Activated effector memory CD4-positive, alpha-beta T cell treated with anti-CD3 and anti-CD28 coated beads, Interleukin-2, amount 50 U/mL, for 16 hours (primary cell): ENCODE results near the gene PPP1R3F.

ENCODE experiments used
- DNase-seq: peaks from one replicate; pipeline ENCODE4 v3.0.0-alpha.2; 2020

PPP1R3F gene

DNA sequence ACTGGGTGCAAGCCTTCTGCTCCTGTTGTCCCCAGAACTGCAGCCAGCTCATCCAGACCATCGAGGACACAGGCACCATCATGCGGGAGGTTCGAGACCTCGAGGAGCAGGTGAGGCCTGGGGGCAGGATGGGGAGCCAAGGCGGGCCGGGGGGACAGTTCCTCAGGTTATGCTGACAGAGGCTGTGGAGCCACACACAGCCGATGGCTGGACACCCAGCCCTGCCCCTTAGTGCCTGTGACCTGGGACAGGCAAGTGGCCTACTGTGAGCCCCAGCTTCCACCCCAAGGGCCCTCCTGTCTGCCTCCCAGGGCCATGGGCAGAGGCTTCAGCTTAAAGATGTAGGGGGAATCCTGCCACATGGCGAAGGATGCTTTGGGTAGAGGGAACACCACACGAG, 20.0 kb upstream of the PPP1R3F start:
- DNase-seq, result no peak

DNA sequence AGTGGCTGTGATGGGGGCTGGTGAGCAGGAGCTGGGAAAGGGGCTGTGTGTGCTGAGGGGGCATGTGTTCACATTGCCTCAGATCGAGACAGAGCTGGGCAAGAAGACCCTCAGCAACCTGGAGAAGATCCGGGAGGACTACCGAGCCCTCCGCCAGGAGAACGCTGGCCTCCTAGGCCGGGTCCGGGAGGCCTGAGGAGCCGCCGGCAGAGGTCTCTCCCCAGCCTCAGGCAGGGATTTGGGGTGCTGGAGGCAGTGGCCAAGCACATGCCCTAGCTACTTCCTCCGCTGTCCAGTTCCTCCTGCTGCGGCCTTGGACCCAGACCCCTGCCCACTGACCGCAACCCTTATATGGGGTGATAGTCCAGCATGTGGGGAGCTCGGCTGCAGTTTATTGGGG, 19.5 kb upstream of the PPP1R3F start:
- no peak for DNase-seq

DNA sequence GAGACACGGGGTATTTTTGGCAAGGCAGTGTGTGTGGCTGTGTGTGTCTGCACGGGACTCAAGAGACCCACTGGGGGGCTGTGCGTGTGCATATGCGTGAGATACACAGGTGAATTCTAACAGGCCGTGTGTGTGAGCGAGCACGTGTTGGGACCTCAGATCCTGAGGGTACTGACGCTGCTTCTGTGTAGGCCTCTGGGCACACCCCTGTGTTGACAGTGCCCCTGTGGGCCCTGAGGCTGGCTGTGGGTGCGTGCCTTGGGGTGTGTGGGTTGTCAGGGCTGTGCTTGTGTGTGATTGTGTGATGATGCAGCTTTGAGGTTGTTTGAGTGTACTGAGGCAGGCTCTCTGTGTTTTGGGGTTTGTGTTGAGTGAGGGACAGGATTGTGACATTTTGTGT, 19.0 kb upstream of the PPP1R3F start:
- no peak for DNase-seq

DNA sequence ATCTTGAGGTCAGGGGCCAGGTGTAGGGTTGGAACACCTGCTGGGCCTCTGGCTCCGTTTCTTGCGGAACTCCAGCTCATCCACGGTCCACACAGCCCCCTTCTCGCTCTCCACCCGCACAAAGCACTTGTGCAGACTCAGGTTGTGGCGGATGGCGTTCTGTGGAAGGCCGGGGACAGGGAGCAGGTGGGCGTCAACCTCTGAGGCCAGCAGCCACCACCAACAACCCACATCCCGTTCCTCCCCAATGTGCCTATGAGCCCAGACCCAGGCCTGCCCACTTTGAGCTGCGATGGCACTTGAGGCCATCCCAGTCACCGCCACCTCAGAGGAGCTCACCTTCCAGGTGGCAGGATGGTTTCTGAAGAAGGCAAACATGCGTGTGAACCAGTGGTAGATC, 18.3 kb upstream of the PPP1R3F start:
- no peak for DNase-seq

DNA sequence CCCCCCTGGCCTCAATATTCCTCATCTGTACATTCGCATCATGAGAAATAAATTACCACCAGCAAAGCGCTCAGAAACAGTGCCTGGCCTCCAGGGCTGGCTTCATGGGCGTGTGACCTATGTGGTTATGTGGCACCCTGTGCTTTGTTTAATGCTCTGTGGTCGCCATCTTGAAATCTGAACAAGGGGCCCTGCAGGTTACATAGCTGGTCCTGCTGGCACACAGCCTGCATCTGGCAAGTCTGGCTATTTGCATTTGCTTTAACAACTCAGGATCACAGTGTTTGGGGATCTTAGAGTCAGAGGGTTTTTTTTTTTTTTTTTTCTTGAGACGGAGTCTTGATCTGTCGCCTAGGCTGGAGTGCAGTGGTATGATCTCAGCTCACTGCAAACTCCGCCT, 15.0 kb upstream of the PPP1R3F start:
- no peak for DNase-seq

DNA sequence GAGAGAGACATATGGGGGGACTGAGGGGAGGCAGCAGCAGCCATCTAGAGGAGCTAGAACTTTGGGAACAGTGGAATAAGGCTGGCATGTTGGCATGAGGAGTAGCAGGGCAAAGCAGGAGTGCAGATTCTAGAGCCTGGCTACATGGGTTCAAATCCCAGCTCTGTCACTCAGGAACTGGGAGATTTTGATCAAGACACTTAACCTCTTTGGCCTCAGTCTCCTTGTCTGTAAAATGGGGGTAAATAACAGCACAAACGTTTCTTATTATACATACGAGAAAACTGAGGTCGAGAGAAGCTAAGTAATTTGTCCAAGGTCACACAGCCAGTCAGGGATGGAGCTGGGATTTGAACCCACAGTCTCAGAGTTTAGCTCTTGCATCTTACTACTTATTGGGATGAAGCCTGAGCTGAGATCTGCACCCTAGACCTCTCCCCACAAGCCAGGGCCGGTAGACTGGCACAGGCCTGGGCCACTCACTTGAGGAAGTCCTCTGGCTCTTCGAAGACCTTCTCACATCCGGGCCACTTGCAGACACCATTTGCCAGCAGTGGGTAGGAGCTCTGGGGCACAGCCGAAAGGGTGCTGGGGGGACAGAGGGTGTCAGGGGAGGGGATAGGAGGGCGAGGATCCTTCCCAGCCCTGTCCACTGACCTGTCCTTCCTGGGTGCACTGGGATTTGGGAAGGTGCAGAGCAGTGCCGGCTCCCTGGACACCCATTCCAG, 13.2 kb upstream of the PPP1R3F start:
- DNase-seq, result no peak

DNA sequence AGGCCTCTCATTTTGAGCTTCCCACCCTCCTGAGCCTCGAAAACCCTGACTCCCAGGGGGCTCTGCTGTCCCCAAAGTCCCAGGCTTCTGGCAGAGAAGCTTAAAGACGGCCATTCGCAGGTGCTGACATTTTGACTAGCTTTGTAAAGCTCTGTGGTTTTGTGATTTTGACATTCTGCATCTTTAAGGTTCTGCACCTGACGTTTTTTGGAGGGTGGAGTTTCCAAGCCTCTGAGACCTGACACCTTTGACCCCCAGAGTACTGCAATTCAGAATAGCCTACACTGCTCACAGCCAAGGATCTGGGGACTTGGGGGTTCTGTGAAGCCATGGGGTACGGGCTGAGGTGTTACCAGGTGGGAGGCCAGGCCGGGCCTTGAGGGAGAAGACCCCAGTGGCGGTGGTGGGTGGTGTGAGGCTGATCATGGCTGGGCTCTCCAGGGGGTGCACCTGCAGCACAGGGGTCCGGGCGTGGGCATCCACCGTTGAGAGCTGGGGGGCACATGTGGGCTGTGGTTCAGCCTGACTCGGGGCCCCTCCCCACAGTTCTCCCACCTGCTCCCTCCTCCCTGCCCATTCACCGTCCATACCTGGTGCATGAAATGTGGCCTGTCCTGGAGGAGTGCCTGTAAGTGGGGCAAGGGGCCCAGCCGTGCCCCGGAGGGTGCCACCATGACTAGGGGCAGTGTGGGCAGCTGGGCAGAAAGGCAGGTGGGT, 12.4 kb upstream of the PPP1R3F start:
- no peak for DNase-seq

DNA sequence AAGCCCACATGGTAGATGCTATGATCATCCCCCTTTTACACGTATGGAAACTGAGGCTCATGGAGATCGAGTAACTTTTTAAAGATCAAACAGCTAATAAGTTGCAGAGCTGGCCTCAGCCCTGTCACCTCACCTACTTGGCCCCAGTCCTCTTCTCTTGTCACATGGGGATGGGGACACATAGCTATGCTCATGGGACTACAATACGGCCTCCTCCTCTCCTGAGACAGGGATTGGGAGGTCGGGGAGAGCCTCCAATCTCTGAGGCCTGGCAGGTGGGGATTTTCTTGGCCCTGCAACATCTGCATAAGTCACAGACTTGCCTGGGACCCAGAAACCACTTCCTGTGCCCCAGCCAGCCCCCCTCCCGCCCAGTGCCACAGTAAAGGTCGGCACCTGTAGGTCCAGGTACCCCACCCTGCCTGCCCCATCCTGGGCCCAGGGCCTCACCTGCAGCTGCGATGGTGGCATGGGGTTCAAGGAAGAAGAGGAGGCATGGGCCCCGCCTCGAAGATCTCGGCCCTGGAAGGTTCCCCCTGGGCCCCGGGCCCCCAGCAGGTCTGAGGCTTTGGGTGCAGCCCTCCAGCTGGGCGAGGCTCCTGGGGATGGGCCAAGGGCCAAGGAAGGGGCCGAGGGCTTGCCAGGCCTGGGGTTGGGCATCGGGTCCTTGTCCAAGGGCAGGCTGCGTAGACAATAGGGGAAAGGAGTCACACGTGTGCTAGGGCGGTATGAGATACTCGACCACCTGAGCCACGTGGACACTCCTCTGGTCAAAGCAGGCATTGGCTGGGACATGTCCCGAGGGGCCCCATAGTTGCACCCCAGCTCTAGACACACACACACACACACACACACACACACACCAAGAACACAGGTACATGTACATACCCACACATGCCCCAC, 11.5 kb upstream of the PPP1R3F start:
- peak; percentile 71 for DNase-seq

DNA sequence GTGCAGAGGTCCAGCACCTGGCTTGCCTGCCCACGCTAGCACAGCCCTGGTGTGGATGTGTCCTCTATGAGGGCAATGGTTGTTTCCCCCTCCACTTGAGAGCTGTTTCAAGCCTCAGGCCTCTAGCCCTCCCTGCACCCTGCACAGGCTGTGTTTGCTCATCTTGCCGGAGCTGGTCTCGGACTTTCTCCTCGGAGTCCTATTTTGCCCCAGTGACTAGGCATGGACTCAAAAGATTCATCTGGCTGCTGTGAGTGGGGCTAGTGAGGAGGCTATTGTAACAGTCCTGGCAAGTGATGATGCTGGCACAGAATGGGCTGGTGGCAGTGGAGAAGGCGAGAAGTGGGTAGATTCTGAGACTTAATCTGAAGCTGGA, 10.9 kb upstream of the PPP1R3F start:
- DNase-seq, result no peak

DNA sequence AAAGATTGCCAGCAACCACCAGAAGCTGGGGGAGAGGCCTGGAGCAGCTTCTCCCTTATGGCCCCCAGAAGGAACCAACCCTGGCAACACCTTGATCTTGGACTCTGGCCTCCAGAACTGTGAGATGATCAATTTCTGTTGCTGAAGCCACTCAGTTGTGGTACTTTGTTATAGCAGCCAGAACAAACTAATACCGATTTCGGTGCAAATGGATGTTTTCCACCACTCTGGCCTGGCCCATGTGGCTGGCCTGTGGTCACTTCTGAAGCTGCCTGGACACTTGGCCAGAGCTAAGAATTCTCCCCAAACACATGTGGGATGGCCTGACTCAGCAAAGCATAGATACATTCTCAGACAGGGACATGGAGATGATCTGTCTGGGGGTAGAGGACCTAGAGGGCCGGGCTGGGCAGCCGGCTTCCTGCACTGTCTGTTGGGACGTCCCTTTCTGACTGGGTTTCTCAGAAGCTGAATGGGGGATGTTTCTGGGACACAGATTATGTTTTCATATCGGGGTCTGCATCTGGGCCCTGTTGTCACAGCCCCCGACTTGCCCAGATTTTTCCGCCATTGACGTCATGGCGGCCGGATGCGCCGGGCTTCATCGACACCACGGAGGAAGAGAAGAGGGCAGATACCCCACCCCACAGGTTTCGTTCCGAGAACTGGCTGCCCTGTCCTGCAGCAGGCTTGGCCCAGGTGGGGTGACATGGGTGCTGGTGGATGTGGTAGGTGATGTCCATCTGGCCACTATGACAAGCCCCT, 9.2 kb upstream of the PPP1R3F start:
- peak; percentile 75 for DNase-seq

DNA sequence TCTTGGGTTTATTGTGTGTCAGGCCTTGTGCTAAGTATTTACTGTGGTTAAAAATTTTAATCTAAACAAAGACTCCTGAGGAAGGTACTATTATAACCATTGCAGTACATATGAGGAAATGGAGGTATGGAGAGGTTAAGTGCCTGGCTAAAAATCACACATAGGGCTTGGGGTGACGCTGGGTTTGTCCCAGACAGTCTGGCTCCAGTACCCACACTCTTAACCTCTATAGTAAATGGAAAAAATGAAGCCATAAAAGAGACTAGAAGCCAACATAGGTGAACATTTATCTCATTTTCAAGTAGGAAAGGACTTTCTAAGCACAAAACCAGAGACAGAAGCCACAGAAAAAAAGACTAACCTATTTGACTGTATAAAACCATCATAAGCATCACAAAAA, 7.0 kb upstream of the PPP1R3F start:
- DNase-seq, result no peak

DNA sequence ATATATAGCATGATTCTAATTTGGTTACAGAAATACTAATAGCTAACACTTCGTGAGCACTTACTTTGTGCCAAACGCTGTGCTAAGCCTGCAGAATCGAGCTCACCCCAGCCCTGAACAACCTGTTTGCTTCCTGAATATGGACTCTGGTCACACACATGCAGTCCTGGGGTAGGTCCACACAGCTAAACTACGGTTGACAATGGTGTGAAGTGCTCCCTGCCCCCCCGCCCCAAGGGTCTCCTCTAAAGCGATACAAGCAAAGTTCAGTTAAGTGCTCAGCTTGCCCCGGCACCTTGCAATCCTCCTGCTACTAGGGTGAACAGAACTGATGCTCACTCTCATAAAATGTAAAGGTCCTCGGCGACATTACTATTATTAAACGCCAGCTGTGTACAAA, 6.0 kb upstream of the PPP1R3F start:
- DNase-seq, result no peak

DNA sequence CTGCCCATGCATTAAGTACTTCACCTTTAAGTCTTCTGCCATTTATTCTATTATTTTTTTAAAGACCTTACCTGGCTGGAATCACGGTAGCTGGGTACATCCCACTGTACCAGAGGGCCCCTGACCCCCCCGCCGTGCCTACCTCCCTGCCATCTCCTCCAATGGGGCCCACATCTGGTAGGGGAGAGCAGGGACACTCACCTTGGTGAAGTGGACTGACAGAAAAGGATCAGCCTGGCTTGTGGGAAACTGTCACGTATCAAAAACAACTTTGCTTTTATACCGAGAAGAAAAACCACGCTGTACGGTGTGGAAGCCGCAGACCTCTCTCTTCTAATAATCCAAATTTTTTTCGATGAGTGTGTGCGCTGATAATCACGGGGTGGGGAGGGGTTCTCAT, 5.1 kb upstream of the PPP1R3F start, which contains the start of gene FOXP3:
Gene FOXP3 (minus strand): TSS at position 251 of the 400 bp plus-strand sequence. CDS start 6,205 bp downstream, outside the sequence.
- peak; percentile 65 for DNase-seq

DNA sequence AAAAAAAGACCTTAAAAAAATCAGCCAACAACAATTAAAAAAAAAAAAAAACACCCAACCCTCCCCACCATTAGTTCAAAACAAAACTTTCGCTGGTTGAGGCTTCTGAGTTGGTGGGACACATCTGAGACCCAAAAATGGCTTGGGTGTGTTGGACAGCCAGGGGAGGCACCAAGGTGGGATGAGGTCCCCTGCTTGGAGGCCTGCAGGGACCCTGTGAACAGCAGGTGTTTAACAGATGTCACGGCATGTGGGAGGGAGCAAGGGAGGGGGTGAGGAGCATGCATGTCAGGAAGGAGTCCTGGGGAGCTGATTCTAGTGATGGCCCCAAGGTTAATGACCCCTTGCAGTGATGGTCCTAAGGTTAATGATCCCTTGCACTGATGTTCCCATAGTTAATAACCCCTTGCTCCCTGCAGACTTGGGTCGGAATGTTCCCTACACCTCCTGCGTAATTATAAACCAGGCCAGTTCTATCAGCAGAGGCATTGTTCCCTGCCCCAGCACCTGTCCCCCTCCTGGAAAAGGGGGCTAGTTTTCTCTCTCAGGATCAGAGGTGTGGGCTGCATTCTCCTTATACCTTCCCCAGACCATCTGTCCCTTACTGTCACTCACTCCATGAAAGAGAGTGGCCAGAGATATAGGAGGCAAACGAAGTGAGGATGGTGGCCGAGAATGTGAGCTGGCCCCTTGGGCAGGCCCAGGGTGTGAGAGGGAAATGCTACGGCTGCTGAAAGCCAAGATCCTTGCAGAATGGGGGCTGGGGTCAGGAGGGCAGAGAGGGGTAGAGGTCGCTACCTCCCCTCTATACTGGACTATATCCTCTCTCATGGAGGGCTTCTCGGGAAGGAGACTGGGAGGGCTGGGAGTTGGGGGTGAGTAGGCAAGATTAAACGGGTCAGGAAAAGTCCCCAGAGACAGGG, 2.8 kb upstream of the PPP1R3F start:
- no peak for DNase-seq

DNA sequence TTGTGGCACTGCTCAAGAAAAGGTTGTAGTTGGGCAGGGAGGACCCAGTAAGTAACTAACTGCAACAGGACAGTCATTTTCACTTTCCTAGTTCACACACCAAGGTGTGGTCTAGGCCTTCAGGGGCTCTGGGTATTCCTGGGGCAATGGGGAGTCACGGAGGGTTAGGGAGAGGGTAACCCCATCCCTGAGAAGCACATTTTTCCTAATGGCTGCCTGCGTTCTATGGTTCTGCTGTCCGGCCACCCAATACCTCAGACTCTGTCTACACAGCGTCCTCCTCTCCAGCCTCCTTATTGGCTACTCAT, 937 bp upstream of the PPP1R3F start:
- no peak for DNase-seq

DNA sequence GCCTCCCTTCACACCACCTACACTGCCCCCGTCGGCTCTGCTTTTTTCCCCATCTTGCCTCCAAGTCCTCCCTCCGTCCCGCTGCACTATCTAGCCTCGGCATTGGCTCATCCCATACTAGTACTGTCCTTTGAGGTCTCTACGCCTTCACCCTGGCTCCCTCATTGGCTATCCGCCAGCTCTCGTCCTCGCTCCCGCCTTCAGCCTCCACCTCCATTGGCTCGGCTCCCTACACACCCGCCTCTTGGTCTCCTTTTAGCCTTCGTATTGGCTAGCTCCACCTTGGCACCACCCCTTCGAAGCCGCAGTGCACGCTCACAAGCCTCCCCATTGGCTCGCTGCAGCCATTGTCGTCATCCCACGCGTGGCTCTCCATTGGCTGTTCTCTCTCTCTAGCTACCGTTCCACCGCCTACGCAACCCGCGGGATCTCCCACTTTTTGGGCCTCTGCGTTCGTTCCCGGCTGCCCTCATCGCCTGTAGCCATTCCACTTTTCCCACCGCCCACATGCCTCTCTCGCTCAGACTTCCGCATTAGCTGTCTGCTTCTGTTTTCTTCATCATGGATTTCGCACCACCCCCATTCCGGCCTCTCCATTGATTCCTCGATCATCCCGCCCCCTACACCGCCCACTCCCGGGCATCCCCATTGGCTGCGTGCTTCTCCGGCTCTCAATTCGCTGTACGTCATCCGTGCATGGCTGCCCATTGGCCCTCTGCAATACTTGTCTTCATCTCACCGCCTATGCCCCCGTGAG, 405 bp upstream of the PPP1R3F start:
- DNase-seq, result peak; percentile 98

DNA sequence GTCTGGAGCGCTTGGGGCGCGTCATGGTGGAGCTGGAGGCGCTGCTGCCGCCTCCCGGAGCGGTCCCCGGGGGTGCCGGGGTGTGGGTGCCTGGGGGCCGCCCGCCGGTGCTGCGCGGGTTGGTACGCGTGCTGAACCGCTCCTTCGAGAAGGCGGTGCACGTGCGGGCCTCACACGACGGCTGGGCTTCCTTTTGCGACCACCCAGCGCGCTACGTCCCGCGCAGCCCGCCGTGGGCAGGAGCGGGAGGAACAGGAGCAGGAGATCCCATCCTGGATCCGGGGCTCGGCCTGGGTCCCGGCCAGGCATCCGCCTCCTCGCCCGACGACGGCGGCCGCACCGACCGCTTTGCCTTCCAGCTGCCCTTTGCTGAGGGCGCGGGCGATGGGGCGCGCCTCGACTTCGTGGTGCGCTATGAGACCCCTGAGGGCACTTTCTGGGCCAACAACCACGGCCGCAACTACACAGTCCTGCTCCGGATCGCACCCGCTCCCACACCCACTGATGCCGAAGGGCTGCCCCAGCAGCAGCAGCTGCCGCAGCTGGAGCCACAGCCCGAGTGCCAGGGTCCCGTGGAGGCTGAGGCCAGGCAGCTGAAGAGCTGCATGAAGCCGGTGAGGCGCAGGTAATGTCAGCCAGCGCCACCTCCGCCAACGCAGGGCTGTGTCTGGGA, 792 bp downstream of the PPP1R3F start:
- peak; percentile 62 for DNase-seq

DNA sequence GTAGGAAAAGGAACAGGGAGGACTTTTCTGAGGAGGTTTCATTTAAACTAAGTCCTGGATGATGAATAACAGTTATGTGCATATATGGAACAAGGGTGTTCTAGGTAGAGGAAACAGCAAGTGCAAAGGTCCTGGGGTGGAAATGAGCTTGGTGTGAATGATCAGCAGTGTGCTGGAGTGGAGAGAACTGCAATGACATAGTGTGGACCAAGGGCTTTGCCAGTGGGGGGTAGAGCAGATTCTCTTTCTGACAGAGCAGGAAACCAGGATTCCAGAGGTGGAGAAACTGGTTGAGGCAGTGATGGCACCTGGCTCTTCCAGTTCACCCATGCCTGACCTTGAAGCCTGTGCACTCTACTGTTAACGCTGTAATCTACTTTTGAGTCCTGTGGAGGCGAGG, 1.7 kb downstream of the PPP1R3F start:
- DNase-seq, result peak; percentile 24

DNA sequence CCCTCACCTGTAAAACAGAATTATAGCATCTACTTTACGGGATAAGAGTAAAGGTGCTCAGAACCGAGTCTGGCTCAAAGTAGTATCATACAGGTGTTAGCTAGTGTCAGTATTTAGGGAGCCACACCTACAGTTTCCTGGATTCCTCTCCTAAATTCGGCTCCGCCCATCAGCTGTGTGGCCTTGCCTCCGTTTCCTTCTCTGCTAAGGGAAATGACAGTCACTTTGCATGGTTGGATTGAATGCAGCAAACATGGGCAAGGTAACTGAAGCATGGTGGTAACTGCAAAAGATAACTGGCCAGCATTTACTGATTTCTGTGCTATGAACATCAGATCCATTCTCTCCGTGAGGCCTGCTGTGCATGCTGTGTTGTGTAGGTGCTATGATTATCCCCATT, 2.8 kb downstream of the PPP1R3F start:
- peak; percentile 73 for DNase-seq

DNA sequence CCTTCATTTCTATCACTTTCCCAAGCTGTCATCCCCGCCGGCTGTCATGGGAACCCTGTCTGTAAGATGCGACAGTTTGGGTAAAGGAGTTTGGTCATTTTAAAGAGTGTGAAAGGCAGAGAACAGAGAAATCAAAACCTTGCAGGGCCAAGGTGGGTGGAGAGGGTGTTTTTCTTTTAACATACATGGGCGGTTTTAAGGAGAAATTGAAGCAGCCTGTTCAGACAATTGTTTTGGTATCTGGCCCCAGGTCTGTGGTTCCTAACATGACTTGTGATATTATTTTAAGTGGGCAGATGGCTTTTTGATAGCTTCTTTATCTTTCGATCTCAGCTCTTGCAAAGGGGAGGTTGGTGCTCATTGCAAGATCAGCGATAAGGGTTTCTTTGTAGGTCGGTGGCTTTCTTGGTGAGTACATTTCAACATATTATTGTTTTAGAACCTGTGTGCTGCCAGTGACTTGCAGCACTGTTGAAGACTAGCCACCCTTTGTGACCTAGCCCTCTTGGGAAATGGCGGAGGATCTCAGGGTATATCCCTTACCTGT, 3.7 kb downstream of the PPP1R3F start:
- peak; percentile 77 for DNase-seq
